NCI-H2171 treated with DMSO at 0.1 percent for 48 hours (cell line): ENCODE measurements around the gene C8A.

Experiments used
- DNase-seq: peaks from one replicate; lab custom pipeline; 2025; lab: John Stamatoyannopoulos, UW

Gene C8A

DNA sequence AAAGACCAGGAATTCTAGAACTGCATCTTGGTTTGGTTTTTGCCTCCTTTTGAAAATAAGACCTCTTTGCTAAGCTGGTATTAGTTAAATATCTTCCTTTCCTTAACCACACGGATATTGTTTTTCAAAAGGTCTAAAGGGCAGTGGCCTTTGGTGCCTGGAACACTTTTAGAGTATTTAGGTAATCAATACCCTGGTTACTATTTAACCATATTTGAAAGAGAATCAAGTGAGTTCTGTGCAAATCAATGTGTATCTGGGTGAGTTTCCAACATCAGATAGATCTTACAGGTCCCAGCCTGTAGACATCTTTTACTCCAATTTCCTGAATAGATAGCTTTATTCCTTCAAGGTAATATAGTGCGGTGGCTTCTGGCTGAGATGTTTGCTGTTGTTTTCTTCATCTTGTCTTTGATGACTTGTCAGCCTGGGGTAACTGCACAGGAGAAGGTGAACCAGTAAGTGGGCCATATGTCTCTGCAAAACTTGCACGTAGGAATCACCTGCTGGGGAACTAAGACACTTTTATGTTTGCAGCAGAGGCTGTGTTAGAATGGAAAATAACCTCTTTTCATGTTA is at the start of gene C8A:
TSS of gene C8A (plus strand) at position 277 of the 579 bp plus-strand sequence. CDS start at position 382, 105 bp downstream.
- DNase-seq: no peak

DNA sequence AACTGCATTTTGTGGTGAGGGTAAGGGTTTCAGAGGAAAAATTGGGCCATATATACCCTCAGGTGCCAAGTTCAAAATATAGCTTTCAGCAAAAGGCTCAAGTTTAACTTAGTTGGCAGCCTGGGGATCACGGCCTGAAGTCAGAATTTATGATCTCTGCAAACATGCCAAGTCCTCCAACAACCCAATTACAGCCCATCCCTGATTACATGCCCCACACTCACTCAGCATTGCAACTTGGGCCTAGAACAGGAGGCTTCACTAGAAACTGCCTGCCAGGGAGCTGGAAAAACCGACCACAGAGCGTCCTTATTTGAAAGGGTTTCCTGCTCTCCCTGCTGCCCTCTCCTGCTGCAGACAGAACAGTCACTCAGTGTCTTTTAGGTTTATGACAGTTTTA is 47.8 kb upstream of the C8A start:
- no peak for DNase-seq

DNA sequence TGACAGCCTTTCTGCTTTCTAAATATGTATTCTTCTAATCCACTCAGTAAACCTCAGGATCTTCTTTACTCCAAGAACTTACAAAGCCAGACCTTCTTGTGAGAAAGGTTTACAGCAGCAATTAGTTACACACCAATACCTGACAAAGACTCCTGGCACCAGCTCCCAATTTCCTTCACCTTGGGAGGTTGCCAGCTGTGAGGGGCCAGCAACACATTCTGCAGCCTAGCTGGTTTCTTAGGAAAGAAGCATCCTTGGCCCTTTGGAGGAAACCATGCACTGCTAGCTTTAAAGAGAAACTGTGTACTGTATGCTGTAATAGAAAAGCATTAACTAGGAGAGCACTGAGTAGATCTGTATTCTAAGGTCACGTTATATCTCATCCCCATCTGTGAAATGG is 46.2 kb upstream of the C8A start:
- DNase-seq: peak; percentile 45

GRCh38 chr1:56811331-56811730 is 43.3 kb upstream of the C8A start:
- DNase-seq: no peak

DNA sequence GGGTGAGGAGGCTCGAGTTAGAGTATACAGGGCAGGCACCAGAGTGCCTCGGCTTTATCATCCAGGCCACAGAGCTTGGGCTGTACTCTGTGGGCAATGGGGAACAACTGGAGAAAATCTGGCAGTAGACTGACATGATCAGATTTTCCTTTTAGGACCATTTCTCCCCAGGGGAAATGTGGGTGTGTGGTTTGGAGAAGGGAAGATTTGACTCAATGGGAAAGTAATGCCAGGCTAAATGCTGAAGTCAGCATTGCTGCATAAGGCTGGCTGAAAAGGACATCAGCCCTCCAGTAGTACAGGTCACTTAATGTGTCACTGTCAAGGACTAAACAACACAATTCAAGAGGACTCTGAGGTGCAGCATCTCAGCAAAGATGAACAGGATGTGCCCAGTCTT is 40.4 kb upstream of the C8A start:
- no peak for DNase-seq

- DNase-seq: no peak
These were observed 38.3 kb upstream of the C8A start for GRCh38 chr1:56816264-56816663.

- no peak for DNase-seq
These were observed 37.7 kb upstream of the C8A start for GRCh38 chr1:56816909-56817308.

- no peak for DNase-seq
These were observed 36.7 kb upstream of the C8A start for GRCh38 chr1:56817716-56818463.

- no peak for DNase-seq
These were observed 35.2 kb upstream of the C8A start, which contains the start of gene FYB2 for GRCh38 chr1:56819387-56819899. Gene FYB2 (minus strand): TSS chr1:56819404. CDS start chr1:56819290, 114 bp downstream.

- peak; percentile 63 for DNase-seq
These were observed 33.7 kb upstream of the C8A start for GRCh38 chr1:56820755-56821461.

- DNase-seq: no peak
These were observed 33.2 kb upstream of the C8A start for GRCh38 chr1:56821462-56821797.

DNA sequence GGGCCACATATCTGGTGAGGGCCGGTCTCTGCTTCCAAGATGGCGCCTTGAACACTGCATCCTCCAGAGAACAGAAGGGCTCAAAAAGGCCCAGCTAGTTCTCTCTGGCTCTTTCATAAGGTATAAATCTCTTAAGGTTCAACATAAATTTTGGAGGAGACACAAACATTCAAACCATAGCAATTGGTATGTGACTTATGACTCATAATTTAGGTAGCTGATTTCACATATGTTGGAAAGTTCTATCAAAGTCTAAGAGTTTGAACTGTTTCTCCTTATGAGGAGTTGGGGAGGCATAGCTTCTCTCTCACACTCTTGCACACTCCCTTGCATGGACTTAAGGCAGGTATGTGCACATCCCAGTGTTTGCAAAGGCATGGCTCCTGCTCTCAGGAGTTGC is 30.3 kb upstream of the C8A start:
- no peak for DNase-seq

DNA sequence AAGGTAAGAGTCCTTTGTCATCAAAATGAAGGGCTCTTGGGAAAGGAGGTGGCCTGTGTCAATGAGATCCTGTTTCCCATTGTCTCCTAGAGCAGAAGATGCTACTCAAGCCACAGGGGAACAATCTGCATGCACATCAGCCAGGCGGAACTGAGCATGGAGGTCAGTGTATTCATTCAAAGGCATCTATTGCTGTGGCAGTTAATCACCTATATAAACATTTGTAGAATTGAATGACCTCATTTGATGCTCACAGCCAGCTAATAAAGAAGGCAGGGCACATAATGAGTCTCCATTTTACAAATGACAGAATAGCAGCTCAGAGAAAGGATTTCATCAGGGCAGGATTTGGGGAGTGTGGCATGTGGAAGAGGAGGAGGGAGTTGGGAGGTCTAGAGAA is 29.7 kb upstream of the C8A start:
- DNase-seq: no peak

DNA sequence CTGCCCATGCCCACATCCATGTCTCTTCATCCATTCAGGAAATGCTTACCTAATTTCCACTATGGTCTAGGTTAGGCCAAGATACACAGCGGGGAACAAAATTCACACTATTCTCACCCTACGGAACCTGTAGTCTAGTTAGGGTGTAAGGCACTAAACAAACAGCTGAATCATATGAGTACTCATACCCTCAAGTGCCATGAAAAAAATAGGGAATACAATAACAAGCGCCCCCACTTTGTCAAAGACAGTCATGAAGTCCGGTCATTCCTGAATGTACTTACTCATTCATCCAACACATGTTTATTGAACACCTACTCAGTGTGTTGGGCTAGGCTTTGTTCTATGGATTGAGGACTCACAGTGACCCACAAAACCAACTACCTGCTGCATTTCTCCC is 29.2 kb upstream of the C8A start:
- DNase-seq: no peak

GRCh38 chr1:56827711-56828110 is 26.9 kb upstream of the C8A start:
- DNase-seq: peak; percentile 44

GRCh38 chr1:56830052-56830451 is 24.5 kb upstream of the C8A start:
- no peak for DNase-seq

- DNase-seq: peak; percentile 75
These were observed 22.5 kb upstream of the C8A start for GRCh38 chr1:56831871-56832693.

DNA sequence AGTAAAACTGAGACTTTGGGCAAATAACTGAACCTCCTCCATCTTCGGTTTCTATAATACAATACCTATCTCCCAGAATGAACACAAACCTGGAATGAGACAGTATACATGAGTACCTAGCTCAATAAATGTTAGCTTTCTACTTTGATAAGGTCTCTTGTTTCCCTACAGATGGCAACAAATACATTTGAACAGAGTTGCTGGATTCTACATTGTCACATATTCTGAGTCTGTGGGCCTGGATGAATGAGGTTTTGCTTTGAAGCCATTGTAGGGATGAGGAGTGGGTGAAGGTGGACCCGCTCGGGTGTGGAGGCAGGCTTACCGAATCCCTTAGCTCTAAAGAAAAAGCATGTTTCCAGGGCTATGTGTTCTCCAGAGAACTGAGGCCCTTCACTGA is 21.5 kb upstream of the C8A start:
- DNase-seq: no peak

DNA sequence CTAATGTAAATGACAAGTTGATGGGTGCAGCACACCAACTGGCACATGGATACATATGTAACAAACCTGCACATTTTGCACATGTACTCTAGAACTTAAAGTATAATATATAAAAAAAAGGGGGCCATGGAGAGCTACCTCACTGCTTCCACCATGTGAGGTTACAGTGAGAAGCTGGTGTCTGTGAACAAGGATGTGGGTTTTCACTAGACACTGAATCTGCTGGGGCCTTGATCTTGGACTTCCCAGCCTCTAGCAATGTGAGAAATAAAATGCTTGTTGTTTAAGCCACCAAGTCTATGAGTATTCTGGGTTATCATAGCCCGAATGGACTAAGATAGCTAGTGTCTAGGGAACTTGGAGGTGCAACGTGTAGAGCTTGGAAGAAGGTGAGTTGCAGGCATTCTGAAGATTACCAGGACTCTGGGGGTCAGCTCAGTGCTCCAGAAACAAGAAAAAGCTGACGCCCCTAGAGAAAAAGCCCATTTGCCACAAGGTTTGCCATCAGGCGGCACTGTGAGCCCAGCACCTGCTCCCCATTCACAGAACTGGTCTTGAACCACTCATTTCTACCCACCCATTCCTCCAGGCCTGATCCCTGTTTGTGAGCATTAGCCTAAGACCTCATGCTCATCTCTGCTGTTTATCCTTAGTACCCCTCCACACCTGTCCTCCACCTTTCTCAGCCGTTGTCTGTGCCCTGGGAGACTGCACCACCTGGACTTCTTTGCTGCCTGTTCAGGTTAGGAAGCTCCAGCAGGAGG is 20.3 kb upstream of the C8A start:
- no peak for DNase-seq

GRCh38 chr1:56835657-56836056 is 18.9 kb upstream of the C8A start:
- no peak for DNase-seq

DNA sequence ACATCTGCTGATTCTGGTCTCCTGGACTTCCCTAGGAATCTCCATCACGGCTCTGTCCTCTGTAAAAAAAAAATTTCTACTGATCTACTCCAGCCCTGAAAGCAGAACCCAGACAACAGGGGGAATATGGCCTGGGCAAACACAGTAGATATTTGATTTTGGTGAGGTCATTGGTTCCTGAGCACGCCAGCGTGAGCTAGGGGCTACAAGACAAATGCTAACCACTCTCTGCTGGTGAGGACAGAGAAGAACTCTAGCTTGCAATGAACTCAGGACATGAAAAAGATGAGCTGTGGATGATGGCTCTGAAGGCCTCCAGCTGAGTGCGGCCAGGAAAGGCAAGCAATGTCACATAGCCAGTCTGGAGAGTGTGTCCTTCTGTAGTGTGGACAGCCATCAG is 18.2 kb upstream of the C8A start:
- no peak for DNase-seq
